Ovary (tissue), 9 donors: ENCODE data around the gene TRIM63. TPM values are rescaled to one million over a fixed set of nuclear protein-coding genes. Genes with fewer than 3 reads are reported as not detected.

ENCODE experiments used
- DNase-seq, 5 donors: peaks; one replicate each; pipeline ENCODE4 v3.0.0-alpha.2; 2019 to 2020
- H3K27ac ChIP-seq, 2 donors: fragments of 200-600 bp; one replicate each; pipeline versions ENCODE4 v1.5.1 to v1.8.0; 2019 to 2022
- H3K27me3 ChIP-seq: fragments of 200-600 bp; one replicate; pipeline ENCODE4 v1.8.0; 2022
- H3K36me3 ChIP-seq: fragments of 200-600 bp; sonication (generic); one replicate; pipeline ENCODE4 v1.5.1; 2019
- H3K4me1 ChIP-seq: one replicate; pipeline ENCODE4 v1.8.1; 2013; ENCODE audit warnings: mild to moderate bottlenecking, moderate library complexity; ENCODE audit not compliant: insufficient read depth
- H3K4me3 ChIP-seq: fragments of 200-600 bp; sonication (generic); one replicate; pipeline ENCODE4 v1.5.1; 2017
- H3K9me3 ChIP-seq, 2 donors: fragments of 200-600 bp in 1 of 2; sonication (generic) in 1 of 2; one replicate each; pipeline versions ENCODE4 v1.5.1 to v1.8.1; 2013 to 2019; ENCODE audit warnings: mild to moderate bottlenecking in 1 of 2, moderate library complexity in 1 of 2
- EP300 ChIP-seq: sonication (generic); formaldehyde crosslinking; IDR thresholded peaks from one replicate; pipeline ENCODE4 v1.6.1; 2017; ENCODE audit warnings: antibody characterized with exemption
- POLR2A ChIP-seq: fragments of 450-650 bp; IDR thresholded peaks from one replicate; pipeline ENCODE4 v1.6.1; 2017; ENCODE audit warnings: antibody characterized with exemption, mild to moderate bottlenecking, moderate library complexity
- WGBS, 3 donors: extraction: QIAGEN DNeasy Blood & Tissue Kit in 1 of 3; methylation state at CpG; one replicate each; pipeline versions ENCODE4 v1.1.5 to v1.1.7; 2013 to 2017; 5-methylcytosine and 5-hydroxymethylcytosine counted together
- intact Hi-C, 4 donors: fragments of 100-400 bp; cut with DNase I; formaldehyde crosslinking; loops; one replicate each; pipeline versions ENCODE4 v1.11.0 to v1.15.1; 2022 to 2023
- polyA plus RNA-seq, 2 donors: library from polyadenylated mRNA; stranded (reverse); fragments of 200-250 nt in 1 of 2; fragments of 350-450 nt in 1 of 2; fragmentation: Illumina TruSeq in 1 of 2; extraction: RNeasy Lipid Tissue Mini Kit (QIAGEN cat#74804) in 1 of 2; gene quantifications; one replicate each; pipeline ENCODE4 v1.2.3, GENCODE V29; 2013 to 2014
- total RNA-seq, 7 donors: library from RNA; depleted of rRNA in 2 of 7; stranded (reverse); fragments of >200 nt in 2 of 7; fragmentation: NEBNext Ultra II Directional in 3 of 7; extraction: Animal tissue kit (Norgen Biotek cat#: 25700) in 3 of 7; gene quantifications; one replicate each; pipeline versions ENCODE4 v1.1.0 to v1.2.4, GENCODE V29; 2016 to 2023
- TF ChIP-seq, protein P1 (sequence below), 3 donors: fragments of 450-650 bp in 2 of 3; fragments of 200-600 bp in 1 of 3; IDR thresholded peaks; one replicate each; pipeline versions ENCODE4 v1.5.1 to v1.8.0; 2016 to 2022; ENCODE audit warnings: antibody characterized with exemption in 3 of 3, mild to moderate bottlenecking in 1 of 3
- donor health status: DM: no; HTN: no; CAD: no; lungs with moderate emphysema.
- donor health status: DM: no; HTN: no; CAD: no.
- donor health status: Bipolar disorder and iron deficiency.
- donor health status: DM: yes; HTN: yes; CAD: no.
- donor health status: DM: no; HTN: no; CAD: no.
- donor health status: DM: yes; HTN: yes; CAD: no.

The TRIM63 gene
- total and polyA plus RNA-seq, 9 donors, result 0.06 to 1.6 (median 0.20) TPM; not detected in 5

DNA sequence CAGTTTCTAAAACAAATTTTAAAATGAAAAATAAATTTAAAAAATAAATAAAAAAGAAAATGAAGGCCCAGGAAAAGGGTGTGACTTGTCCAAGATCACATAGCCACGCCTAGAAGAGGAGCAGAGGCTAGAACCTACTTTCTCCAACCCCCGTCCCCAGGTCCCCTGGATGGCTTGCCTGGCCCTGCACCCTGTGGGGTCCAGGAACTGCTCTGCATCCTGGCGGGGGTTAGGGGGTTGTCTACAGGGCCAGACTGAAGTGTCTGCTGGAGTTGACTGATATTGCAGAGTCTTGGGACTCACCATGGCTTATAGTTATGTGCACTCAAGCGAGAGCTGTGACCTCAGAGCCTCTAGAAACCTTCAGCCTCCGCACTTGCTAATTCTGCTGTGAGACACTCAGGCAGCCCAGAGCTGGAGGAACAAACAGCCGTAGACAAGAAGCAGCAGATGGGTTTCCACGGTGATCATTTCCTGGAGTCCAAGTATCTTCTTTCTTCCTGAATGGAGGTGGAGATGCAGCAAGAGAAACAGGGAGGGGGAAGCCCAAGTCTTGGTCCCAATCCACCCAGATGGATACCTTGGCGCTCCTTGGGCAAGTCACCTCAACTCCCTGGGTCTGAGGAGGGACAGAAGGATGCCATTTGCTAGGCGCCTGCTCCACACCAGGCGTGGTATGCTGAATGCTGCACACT, 51.0 kb downstream of the TRIM63 start:
- 81 to 85% (median 84%) methylated on average over 10 of the region's 10 CpGs for WGBS, 3 donors
- H3K9me3 ChIP-seq, result no peaks in the 10 kb centered on the region
- H3K27me3 ChIP-seq, result no peaks in the 10 kb centered on the region
- no peak overlapping the region for H3K4me3 ChIP-seq
- TF ChIP-seq EP300 (no peak), POLR2A (no peak)
- TF ChIP-seq, protein P1, sequence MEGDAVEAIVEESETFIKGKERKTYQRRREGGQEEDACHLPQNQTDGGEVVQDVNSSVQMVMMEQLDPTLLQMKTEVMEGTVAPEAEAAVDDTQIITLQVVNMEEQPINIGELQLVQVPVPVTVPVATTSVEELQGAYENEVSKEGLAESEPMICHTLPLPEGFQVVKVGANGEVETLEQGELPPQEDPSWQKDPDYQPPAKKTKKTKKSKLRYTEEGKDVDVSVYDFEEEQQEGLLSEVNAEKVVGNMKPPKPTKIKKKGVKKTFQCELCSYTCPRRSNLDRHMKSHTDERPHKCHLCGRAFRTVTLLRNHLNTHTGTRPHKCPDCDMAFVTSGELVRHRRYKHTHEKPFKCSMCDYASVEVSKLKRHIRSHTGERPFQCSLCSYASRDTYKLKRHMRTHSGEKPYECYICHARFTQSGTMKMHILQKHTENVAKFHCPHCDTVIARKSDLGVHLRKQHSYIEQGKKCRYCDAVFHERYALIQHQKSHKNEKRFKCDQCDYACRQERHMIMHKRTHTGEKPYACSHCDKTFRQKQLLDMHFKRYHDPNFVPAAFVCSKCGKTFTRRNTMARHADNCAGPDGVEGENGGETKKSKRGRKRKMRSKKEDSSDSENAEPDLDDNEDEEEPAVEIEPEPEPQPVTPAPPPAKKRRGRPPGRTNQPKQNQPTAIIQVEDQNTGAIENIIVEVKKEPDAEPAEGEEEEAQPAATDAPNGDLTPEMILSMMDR (IDR thresholded peaks at IDR 0.05), result no peak
- no peaks in the 10 kb centered on the region for H3K36me3 ChIP-seq
- H3K4me1 ChIP-seq, result peaks cover 17% of the 10 kb centered on the region
- intact Hi-C loops, result no loop called here
- no peak for DNase-seq
- peak overlapping the region in 1 of 2 donors; percentile 59 for H3K27ac ChIP-seq

- WGBS, 3 donors, result 85 to 92% (median 92%) methylated on average over 2 of the region's 2 CpGs
- no peak overlapping the region for H3K4me3 ChIP-seq
- intact Hi-C loops, result no loop called here
- TF ChIP-seq POLR2A, result no peak
- TF ChIP-seq, protein P1 (IDR thresholded peaks at IDR 0.05), result no peak
- TF ChIP-seq EP300, result no peak
- H3K27me3 ChIP-seq, result no peaks in the 10 kb centered on the region
- no peaks in the 10 kb centered on the region for H3K9me3 ChIP-seq
- peak in 1 of 5 donors; percentile 67 for DNase-seq
- H3K27ac ChIP-seq, result no peak overlapping the region
- H3K4me1 ChIP-seq, result peaks cover 7% of the 10 kb centered on the region
- no peaks in the 10 kb centered on the region for H3K36me3 ChIP-seq
Observed at GRCh38 chr1:26015358-26015757, 52.1 kb downstream of the TRIM63 start.

DNA sequence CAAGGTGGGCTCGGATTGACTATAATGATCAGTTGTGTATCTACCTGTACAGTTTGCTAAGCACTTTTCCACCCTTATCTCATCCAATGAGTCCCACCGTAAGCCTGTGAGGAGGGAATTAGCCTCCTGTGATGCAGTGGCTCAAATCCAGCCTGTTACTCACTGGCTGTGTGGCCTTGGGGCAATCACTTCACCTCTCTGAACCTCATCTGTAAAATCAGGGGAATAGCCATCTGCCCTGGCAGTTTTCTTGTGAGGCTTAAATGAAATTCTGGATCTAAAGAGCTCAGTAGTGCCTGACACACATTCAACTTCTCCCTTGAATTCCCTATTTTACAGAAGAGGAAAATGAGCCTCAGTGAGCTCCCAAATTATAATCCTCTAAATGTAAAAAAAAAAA, 53.3 kb downstream of the TRIM63 start:
- TF ChIP-seq EP300 (no peak), POLR2A (no peak)
- TF ChIP-seq, protein P1 (IDR thresholded peaks at IDR 0.05), result no peak
- Histone ChIP-seq H3K27ac (no peak overlapping the region), H3K9me3 (no peaks in the 10 kb centered on the region), H3K4me3 (no peak overlapping the region), H3K27me3 (no peaks in the 10 kb centered on the region), H3K4me1 (peaks cover 4% of the 10 kb centered on the region), H3K36me3 (no peaks in the 10 kb centered on the region)
- no peak for DNase-seq
- 88 to 94% (median 92%) methylated on average over 2 of the region's 2 CpGs for WGBS, 3 donors
- intact Hi-C loops, result no loop called here

DNA sequence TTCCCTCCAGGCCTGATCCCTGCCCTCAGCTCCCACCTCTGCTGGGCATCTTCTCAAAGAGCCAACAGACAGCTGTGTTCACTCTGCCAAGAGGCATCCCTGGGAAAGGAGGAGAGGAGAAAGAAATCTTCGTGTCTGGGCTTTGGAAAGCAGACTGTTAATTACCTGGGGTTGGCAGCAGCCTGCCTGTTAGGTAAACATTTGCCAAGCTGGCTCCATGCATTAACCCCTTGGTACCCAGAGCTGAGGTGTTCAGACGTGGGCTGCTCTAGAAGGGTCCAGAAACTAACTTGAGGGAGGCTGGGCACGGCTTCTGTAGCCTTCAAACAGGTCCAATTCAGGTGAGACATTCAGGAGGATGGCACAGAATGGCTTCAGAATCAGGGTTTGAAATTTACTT, 54.6 kb downstream of the TRIM63 start:
- no peak overlapping the region for H3K27ac ChIP-seq
- H3K9me3 ChIP-seq, result no peaks in the 10 kb centered on the region
- peaks cover 2% of the 10 kb centered on the region for H3K4me1 ChIP-seq
- H3K4me3 ChIP-seq, result no peak overlapping the region
- intact Hi-C loops, result no loop called here
- no peaks in the 10 kb centered on the region for H3K36me3 ChIP-seq
- WGBS, 3 donors, result 51 to 61% (median 51%) methylated on average over 3 of the region's 3 CpGs
- H3K27me3 ChIP-seq, result no peaks in the 10 kb centered on the region
- TF ChIP-seq EP300 (no peak), POLR2A (no peak)
- TF ChIP-seq, protein P1 (IDR thresholded peaks at IDR 0.05), result no peak
- no peak for DNase-seq
